A673 (cell line): ENCODE data around the gene GATB.

Source experiments
- CTCF ChIP-seq: fragments of 300-800, 200-600 bp; sonication (generic); conservative IDR thresholded peaks from 2 replicates; pipeline ENCODE4 v1.5.1; 2017; ENCODE audit warnings: low read depth, mild to moderate bottlenecking, antibody characterized with exemption, low read length, moderate library complexity, mixed read lengths
- EZH2 ChIP-seq: fragments of 200-600 bp; sonication (generic); IDR thresholded peaks from 2 replicates; pipeline ENCODE4 v1.6.1; 2017; ENCODE audit warnings: borderline replicate concordance, low read depth, mild to moderate bottlenecking, mixed read lengths, antibody characterized with exemption, low read length; ENCODE audit not compliant: poor library complexity, severe bottlenecking

GRCh38 chr4:151628001-151628608 lies 132.7 kb downstream of the GATB start:
- TF ChIP-seq CTCF, result no peak
- no peak for TF ChIP-seq EZH2
